T1000 (cell line): ENCODE data around the gene ZNF766.
A peak's percentile ranks its signal among the peaks of the same experiment; 100 is the strongest.
"Not testable (repeated sequence)": the region's sequence is repeated elsewhere in the genome, so short reads cannot be mapped to it uniquely, and the experiment has no call there.

ENCODE experiments used
- DNase-seq: peaks from one replicate; lab custom pipeline; 2025; ENCODE audit warnings: mixed read lengths; lab: John Stamatoyannopoulos, UW

ZNF766 gene

DNA sequence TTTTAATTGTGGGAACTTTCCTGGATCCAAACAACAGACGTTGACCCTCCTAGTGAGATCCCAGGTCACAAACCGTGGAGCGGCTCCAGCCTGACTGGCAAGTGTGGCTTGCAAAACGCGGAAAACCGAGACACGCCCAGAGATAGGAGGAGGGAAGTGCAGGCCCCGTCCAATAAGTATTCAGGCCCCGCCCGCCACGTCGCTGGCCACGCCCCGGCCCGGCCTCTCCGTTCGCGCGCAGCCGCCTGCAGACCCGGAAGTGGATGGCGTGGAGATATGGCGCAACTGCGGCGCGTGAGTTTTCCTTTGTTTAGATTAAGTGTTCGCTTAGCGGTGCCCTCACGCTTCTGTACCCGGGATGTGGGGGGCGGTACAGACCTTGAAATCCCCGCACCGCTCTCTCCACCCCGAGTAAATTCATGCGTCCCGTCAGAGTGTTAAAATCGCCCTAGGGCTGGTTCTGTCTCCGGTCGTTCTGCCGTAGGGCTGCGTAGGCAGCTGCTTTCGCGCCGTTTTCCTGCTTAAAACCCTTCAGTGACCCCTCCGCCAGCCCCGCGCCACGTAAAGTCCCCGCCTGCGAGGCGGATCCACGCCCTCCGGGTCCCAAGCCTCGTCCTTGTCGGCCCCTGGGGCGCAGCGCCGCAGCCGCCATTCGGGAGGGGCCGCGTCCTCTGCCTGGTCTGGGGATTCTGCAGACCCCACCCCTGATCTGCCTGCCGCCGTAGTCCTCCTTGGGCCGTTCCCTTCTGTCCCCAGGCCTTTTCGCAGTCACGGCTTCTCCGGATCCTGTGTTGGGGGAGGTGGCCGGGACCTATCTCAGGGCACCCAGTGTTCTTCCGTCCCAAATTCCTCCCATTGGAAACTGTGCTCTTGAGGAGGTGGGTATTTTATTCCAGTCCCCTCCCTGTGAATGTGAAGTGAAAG is at the start of gene ZNF766:
TSS of gene ZNF766 (plus strand) at position 250 of the 924 bp plus-strand sequence. CDS start at position 277, 27 bp downstream.
- DNase-seq: peak; percentile 92

DNA sequence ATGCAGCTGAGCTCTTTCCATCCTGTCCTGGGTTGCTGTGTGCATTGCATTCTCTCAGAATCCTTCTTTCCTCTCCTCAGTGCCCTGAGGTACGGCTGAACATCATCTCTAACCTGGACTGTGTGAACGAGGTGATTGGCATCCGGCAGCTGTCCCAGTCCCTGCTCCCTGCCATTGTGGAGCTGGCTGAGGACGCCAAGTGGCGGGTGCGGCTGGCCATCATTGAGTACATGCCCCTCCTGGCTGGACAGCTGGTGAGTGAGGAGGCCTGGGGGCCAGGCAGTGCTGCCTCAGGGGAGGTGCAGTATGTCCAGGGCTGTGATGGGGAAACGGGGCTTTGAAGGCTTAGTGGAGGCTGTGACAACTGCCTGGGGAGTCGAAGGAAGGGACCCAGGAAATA is 49.8 kb upstream of the ZNF766 start:
- DNase-seq: no peak

DNA sequence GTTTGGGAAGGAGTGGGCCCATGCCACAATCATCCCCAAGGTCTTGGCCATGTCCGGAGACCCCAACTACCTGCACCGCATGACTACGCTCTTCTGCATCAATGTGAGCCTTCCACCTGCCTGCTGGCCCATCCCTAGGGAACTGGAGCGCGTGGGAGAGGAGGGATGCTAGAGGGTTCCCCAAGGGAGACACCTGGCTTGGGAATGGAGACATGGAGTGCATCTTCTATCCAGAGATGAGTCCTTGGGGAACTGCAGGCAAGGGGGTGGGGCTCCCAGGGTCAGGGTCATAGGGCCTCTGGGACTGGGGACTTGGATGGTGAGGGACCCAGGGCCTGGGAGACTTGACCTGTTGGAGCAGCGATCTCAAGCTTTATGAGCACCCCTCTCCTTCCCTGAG is 48.4 kb upstream of the ZNF766 start:
- DNase-seq: no peak

DNA sequence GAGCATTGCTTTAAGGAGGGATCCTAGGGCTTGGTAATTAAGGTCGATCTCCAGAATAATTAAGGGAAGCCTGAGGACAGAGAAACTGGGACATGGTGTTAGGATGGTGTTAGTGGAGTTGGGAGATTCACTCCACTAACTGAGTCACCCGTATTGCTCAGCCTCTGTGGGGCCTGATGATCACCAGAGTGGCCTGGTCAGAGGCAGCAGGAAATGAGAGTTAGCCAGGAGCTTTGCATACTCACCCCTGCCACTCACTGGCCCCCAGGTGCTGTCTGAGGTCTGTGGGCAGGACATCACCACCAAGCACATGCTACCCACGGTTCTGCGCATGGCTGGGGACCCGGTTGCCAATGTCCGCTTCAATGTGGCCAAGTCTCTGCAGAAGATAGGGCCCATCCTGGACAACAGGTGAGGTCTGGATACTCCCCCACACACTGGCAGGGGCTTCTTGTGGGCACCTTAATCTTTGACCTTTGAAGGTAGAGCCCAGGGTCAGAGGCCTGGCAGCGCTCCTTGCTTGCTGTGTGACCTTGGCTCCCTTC is 47.5 kb upstream of the ZNF766 start:
- no peak for DNase-seq

- no peak for DNase-seq
Observed at GRCh38 chr19:52224211-52224610, 45.2 kb upstream of the ZNF766 start.

DNA sequence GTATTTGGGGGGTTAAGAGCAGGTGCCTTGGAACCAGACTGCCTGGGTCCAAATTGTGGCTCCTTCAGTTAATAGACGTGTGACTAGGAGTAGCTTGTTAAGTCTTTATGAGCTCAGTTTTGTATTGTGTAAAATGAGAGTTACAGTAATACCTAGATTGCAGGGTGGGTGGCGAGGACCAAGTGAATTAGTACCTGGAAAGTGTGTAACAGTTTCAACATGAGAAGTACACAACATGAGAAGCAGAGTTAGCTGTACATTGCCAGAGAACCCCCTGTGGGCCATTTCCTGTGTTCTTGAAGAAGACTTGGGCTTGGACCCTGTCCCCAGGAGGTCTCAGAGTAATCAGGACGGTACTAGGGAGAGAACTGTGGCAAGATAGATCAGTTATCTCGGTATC is 42.7 kb upstream of the ZNF766 start:
- DNase-seq: no peak

DNA sequence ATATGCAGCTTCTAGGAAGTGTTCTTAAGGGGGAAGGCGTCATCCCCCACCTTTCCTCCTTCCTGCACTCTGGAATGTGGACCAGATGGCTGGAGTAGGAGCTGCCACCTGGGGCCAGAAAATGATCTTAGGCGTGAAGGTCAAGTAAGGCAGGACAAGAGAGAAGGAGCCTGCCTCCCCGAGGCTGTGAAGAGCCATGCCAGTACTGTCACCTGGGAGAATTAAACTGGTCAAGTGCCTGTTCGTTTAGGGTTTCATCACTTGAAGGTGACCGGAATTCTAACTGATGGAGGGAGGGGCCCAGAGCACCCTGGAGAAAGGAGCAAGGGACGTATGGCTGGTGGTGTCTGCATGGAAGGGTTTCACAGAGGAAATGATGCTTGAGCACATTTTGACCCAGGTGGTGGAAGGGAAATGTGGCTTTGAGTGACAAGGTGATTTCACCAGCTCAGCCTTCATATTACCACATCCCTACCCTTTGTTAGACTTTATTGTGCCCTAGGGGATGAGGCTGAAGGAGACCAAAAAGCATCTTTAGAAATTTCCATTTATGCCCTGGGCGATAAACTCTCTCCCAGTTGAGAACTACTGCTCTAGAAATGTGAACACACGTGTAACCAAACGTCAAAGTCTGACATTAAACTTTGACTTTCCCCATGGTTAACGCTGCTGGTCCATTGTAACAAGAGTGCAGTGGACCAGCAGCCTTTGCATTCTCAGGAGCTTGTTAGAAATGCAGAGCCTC is 42.0 kb upstream of the ZNF766 start:
- DNase-seq: no peak

DNA sequence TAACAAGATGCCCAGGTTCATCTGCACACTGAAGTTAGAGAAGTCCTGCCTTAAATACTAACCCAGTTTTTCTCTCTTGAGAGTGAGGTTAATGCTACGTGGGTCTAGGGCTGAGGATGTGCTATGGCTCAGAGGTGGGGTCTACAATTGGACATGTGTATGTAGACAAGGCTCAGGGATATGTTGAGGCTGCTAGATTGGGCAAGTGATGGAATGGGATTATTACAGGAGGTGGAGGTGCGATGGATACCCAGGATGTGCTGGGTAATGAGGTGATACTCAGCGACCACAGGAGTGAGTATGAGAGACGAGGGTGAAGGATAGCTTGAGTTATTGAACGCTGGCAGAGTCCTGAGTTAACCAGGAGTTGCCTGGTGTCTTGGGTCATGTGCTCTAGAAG is 41.4 kb upstream of the ZNF766 start:
- DNase-seq: no peak

DNA sequence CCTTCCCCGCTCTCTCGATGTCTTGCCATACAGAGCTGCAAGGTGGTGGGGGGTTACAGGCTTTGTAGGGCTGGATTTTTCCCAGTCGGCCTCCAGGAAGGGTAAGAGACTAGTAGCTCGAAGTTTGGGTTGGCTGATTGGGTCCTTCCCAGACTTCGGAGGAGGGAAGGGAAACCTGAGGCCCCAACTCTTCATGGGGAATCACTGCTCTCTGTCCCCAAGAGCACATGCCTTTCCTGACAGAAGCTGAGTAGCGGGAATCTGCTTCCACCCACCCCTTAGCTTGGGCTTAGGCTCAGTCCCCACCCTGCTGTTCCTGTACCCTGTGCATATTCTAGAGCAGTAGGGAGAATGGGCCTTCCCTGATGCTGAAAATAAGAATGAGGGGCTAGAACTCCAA is 39.9 kb upstream of the ZNF766 start:
- DNase-seq: no peak

DNA sequence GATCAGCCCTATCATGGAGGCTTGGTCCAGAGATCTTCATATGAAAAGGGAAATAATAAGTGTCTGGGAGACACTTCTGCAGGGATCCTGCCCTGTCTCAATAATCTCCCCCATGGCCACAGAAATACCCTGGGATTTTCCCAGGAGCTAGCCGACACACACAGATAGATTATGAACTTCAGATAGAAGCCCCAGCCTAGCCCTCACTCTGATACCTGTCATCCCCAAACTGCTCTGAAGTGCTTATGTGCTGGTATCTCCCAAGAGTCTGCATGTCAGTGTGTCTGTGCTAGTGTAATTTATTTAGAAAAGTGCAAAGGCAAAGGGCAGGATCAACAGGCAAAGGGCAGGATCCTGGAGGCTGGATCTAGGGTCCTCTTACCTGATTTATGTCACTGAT is 38.7 kb upstream of the ZNF766 start:
- no peak for DNase-seq

GRCh38 chr19:52231154-52231910 is 38.1 kb upstream of the ZNF766 start:
- no peak for DNase-seq

DNA sequence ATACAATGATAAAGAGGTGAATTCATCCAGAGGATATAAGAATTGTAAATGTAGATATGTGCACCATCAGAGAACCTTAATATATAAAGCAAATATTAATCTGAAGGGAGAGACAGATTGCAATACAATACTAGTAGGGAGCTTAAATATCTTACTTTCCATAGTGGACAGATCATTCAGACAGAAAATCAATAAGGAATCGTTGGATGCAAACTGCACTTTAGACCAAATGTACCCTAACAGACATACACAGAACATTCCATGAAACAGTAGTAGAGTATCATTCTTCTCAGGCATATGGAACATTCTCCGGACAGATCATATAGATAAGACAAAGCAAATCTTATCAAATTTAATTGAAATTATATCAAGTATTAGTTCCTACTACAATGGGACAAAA is 35.0 kb upstream of the ZNF766 start:
- DNase-seq: no peak

- DNase-seq: no peak
Observed at GRCh38 chr19:52237197-52237596, 32.2 kb upstream of the ZNF766 start.

DNA sequence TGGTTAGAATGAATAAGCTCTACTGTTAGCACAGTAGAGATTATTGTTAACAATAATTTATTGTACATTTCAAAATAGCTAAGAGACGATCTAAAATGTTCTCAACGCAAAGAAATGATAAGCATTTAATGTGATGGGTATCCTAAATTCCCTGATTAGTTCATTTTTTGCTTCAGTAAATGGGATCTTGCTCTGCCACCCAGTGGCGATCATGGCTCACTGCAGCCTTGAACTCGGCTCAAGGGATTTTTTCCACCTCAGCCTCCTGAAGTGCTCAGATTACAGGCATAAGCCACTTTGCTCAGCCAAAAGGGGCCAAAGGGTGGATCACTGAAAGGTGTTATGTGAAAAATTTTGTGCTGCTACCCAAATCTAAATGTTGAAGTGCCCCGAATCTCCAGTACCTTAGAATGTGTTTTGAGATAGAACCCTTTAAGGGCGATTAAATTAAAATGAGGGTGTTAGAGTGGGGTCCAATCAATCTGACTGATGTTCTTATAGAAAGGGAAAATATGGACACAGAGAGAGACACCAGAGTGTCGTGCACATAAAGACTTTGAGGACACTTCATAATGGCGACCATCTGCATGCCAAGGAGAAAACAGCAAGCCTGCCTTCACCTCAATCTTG is 31.5 kb upstream of the ZNF766 start:
- DNase-seq: peak; percentile 23

- no peak for DNase-seq
Observed at GRCh38 chr19:52244021-52244420, 25.4 kb upstream of the ZNF766 start.

DNA sequence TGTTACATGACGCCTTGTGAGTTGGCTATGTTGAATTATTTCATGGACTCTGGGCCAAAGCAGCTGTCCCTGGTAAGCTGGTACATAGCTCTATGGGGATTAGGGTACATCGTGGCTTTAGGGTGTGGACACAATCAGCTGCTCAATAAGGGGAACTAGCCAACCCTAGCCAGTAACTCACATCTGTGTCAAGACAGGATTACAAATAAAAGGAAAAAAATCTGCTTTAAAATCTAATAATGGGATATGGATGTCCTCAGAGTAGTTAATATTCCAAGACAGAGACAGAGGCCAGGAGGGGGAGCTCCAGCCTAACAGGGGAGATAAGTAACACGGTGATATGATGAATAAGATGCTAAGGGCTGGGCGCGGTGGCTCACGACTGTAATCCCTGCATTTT is 21.1 kb upstream of the ZNF766 start:
- no peak for DNase-seq

DNA sequence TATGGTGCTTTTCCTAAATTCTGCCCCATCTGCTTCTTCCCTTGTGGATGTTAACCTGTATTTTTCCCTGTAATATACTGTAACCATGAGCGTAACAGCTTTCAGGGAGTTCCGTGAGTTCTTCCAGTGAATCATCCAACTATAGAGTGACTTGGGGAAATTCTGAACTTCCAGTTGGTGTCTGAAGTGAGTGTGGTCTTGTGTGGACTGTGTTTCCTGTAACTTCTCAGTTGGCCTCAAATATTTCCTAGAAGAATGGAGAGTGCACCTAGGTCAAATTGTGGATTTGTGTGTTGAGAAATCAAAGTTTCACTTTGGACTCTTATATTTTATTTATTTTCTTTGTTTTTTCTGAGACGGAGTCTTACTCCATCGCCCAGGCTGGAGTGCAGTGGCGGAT is 11.0 kb upstream of the ZNF766 start:
- no peak for DNase-seq

GRCh38 chr19:52265556-52265955 is 3.8 kb upstream of the ZNF766 start:
- DNase-seq: not testable (repeated sequence)

DNA sequence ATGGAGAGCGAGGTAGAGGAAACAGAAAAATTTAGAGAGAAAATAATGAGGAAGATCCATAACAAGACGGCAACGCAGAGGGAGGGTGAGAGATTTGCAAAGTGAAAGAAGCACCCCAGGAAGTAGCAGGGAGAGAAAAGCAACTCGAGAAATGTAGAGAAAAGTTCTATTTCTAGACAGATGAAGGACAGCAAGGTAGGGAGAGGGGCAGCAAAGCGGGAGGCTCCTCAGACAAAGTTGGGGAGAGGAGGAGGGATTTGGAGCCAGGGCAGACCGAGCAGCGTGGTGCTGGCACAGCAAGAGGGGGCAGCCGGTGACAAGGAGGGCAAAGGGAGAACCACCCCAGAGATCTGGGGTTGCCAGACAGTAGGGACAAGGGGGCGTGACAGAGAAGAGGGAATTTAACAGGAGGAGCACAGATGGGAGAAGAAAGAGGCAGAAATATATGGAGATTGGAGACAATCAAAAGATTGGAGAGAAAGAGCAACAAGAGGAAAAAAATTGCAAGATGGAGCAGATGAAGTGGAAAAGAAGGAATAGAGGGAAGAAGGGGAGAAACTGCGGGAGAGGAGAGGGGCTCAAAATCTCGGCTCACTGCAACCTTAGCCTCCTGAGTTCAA is 989 bp downstream of the ZNF766 start:
- DNase-seq: no peak

DNA sequence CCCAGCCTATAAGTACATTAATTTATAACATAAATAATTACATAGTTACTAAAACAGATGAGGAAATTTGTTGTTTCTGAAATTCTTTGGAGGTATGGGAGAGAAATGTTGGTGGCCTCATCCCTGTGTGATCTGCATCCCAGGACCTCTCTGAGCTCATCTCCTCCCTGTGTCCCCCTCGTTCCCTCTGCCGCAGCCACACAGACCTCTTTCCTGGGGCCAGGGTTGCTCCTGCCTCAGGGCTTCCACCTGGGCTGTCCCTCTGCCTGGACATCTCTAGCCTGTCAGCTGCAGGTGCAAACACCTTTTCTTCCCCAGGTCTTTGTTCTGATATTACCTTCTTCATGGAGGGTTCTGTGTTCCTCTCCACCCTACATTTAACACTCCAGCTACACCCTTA is 3.9 kb downstream of the ZNF766 start:
- no peak for DNase-seq

GRCh38 chr19:52274191-52274590 is 4.8 kb downstream of the ZNF766 start:
- no peak for DNase-seq
